ENCODE measurements around the gene OGFOD1. TPM values are rescaled to one million over a fixed set of nuclear protein-coding genes. Genes with fewer than 3 reads are reported as not detected.

Gene OGFOD1
- total and polyA plus RNA-seq, 2 experiments from 2014 or later: 74.5 to 76.3 TPM

DNA sequence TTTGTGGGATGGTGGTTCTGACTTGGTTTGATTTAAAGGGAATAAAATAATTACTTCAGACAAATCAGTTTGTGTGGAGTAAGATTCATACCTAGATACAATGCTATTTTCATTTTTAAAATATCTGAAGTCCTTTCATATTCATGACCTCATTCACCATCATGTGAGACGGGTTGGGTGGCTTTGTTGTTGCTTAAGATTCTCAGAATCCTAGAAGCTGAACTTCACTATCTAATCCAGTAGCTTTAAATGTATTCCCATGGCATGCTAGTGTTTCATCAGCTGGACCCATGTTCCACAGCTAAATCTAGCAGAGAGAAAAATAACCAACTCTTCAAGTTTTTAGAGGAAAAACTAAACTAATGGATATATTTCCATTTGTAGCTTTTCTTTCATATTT is 23.3 kb upstream of the OGFOD1 start:
- Histone ChIP-seq H3F3A (replicated peaks; ENCODE audit: low read depth) (peaks cover 7% of the 10 kb centered on the region), H3K4me2 (no peak overlapping the region), H3K36me3 (ENCODE audit: insufficient read depth) (peaks cover 16% of the 10 kb centered on the region; the same call in 1 of the 2 replicates), H4K20me1 (replicated peaks; ENCODE audit: insufficient read depth) (peaks cover 17% of the 10 kb centered on the region; the same call in 1 of the 2 replicates), H3K4me3 (no peak overlapping the region), H3K9me2 (ENCODE audit: insufficient read depth) (no peaks in the 10 kb centered on the region), H2AFZ (no peak overlapping the region), H3K27ac (ENCODE audit: low read depth) (no peak overlapping the region), H3K27me3 (ENCODE audit: insufficient read depth) (peaks cover 12% of the 10 kb centered on the region), H3K79me2 (replicated peaks; ENCODE audit: insufficient read depth) (peaks cover 12% of the 10 kb centered on the region), H3K4me1 (ENCODE audit: insufficient read depth) (peaks cover 12% of the 10 kb centered on the region)
- Mint-ChIP-seq H3K27me3 (ENCODE audit: insufficient read depth, low read depth, poor library complexity) (peaks cover 7% of the 10 kb centered on the region), H3K36me3 (ENCODE audit: low read depth) (peaks cover 20% of the 10 kb centered on the region; the same call in 2 of the 3 replicates), H3K4me1 (peaks cover 15% of the 10 kb centered on the region; the same call in 2 of the 3 replicates), H3K9me3 (no peaks in the 10 kb centered on the region), H3K4me3 (no peak overlapping the region), H3K27ac (no peak overlapping the region)
- DNase-seq (ENCODE audit: low spot score) (no peak), ATAC-seq (no peak)
- no peak for TF ChIP-seq ZNF331 (CRISPR knock-in tag; IDR thresholded peaks at IDR 0.05; ENCODE audit: low read depth)
- no peak for TF ChIP-seq EZH2phosphoT487 (IDR thresholded peaks at IDR 0.05; ENCODE audit: unreplicated experiment)
- no peak for TF ChIP-seq CREB1 (CRISPR knock-in tag; IDR thresholded peaks at IDR 0.05; ENCODE audit: low read depth)

DNA sequence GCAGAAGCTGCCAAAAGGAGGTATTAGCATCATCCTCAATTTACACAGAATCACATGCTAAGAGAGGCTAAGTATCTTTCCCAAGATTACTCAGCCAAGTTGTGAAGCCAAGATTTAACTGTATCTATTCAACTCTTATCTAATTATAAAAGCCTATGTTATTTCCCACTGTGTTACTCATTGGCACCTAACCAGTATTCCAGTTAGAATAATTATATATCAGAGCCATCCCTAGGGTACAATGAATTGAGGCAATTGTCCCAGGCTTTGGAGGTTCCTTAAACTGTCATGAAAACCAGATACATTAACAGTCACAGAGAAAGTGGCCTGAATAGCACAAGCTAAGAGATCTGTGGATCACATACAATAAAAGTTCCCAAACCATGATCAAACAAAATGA is 15.1 kb upstream of the OGFOD1 start:
- peaks cover 51% of the 10 kb centered on the region for H3K36me3 ChIP-seq (ENCODE audit: insufficient read depth)
- ATAC-seq (no peak), DNase-seq (ENCODE audit: low spot score) (no peak)
- Mint-ChIP-seq H3K36me3 (ENCODE audit: low read depth) (peaks cover 66% of the 10 kb centered on the region), H3K27ac (no peak overlapping the region), H3K4me1 (no peaks in the 10 kb centered on the region), H3K9me3 (no peaks in the 10 kb centered on the region), H3K27me3 (ENCODE audit: insufficient read depth, low read depth, poor library complexity) (no peaks in the 10 kb centered on the region), H3K4me3 (no peak overlapping the region)
- H3K4me3 ChIP-seq: no peak overlapping the region
- no peaks in the 10 kb centered on the region for H3K9me2 ChIP-seq (ENCODE audit: insufficient read depth)
- no peak overlapping the region for H3K4me2 ChIP-seq
- no peaks in the 10 kb centered on the region for H3K27me3 ChIP-seq (ENCODE audit: insufficient read depth)
- peaks cover 20% of the 10 kb centered on the region for H4K20me1 ChIP-seq (replicated peaks; ENCODE audit: insufficient read depth)
- TF ChIP-seq ZNF331 (CRISPR knock-in tag; IDR thresholded peaks at IDR 0.05; ENCODE audit: low read depth) (no peak), EZH2phosphoT487 (IDR thresholded peaks at IDR 0.05; ENCODE audit: unreplicated experiment) (no peak)
- TF ChIP-seq, protein P1, sequence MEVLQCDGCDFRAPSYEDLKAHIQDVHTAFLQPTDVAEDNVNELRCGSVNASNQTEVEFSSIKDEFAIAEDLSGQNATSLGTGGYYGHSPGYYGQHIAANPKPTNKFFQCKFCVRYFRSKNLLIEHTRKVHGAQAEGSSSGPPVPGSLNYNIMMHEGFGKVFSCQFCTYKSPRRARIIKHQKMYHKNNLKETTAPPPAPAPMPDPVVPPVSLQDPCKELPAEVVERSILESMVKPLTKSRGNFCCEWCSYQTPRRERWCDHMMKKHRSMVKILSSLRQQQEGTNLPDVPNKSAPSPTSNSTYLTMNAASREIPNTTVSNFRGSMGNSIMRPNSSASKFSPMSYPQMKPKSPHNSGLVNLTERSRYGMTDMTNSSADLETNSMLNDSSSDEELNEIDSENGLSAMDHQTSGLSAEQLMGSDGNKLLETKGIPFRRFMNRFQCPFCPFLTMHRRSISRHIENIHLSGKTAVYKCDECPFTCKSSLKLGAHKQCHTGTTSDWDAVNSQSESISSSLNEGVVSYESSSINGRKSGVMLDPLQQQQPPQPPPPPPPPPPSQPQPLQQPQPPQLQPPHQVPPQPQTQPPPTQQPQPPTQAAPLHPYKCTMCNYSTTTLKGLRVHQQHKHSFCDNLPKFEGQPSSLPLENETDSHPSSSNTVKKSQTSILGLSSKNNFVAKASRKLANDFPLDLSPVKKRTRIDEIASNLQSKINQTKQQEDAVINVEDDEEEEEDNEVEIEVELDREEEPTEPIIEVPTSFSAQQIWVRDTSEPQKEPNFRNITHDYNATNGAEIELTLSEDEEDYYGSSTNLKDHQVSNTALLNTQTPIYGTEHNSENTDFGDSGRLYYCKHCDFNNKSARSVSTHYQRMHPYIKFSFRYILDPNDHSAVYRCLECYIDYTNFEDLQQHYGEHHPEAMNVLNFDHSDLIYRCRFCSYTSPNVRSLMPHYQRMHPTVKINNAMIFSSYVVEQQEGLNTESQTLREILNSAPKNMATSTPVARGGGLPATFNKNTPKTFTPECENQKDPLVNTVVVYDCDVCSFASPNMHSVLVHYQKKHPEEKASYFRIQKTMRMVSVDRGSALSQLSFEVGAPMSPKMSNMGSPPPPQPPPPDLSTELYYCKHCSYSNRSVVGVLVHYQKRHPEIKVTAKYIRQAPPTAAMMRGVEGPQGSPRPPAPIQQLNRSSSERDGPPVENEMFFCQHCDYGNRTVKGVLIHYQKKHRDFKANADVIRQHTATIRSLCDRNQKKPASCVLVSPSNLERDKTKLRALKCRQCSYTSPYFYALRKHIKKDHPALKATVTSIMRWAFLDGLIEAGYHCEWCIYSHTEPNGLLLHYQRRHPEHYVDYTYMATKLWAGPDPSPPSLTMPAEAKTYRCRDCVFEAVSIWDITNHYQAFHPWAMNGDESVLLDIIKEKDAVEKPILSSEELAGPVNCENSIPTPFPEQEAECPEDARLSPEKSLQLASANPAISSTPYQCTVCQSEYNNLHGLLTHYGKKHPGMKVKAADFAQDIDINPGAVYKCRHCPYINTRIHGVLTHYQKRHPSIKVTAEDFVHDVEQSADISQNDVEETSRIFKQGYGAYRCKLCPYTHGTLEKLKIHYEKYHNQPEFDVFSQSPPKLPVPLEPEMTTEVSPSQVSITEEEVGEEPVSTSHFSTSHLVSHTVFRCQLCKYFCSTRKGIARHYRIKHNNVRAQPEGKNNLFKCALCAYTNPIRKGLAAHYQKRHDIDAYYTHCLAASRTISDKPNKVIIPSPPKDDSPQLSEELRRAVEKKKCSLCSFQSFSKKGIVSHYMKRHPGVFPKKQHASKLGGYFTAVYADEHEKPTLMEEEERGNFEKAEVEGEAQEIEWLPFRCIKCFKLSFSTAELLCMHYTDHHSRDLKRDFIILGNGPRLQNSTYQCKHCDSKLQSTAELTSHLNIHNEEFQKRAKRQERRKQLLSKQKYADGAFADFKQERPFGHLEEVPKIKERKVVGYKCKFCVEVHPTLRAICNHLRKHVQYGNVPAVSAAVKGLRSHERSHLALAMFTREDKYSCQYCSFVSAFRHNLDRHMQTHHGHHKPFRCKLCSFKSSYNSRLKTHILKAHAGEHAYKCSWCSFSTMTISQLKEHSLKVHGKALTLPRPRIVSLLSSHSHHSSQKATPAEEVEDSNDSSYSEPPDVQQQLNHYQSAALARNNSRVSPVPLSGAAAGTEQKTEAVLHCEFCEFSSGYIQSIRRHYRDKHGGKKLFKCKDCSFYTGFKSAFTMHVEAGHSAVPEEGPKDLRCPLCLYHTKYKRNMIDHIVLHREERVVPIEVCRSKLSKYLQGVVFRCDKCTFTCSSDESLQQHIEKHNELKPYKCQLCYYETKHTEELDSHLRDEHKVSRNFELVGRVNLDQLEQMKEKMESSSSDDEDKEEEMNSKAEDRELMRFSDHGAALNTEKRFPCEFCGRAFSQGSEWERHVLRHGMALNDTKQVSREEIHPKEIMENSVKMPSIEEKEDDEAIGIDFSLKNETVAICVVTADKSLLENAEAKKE (CRISPR knock-in tag; IDR thresholded peaks at IDR 0.05): no peak
- TF ChIP-seq, protein P2, sequence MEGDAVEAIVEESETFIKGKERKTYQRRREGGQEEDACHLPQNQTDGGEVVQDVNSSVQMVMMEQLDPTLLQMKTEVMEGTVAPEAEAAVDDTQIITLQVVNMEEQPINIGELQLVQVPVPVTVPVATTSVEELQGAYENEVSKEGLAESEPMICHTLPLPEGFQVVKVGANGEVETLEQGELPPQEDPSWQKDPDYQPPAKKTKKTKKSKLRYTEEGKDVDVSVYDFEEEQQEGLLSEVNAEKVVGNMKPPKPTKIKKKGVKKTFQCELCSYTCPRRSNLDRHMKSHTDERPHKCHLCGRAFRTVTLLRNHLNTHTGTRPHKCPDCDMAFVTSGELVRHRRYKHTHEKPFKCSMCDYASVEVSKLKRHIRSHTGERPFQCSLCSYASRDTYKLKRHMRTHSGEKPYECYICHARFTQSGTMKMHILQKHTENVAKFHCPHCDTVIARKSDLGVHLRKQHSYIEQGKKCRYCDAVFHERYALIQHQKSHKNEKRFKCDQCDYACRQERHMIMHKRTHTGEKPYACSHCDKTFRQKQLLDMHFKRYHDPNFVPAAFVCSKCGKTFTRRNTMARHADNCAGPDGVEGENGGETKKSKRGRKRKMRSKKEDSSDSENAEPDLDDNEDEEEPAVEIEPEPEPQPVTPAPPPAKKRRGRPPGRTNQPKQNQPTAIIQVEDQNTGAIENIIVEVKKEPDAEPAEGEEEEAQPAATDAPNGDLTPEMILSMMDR (conservative IDR thresholded peaks at IDR 0.05; ENCODE audit: low read depth in 2 of 2): no peak
- H3K79me2 ChIP-seq (replicated peaks; ENCODE audit: insufficient read depth): peaks cover 22% of the 10 kb centered on the region
- H2AFZ ChIP-seq: no peak overlapping the region
- H3F3A ChIP-seq (replicated peaks; ENCODE audit: low read depth): no peaks in the 10 kb centered on the region
- H3K27ac ChIP-seq (ENCODE audit: low read depth): no peak overlapping the region
- H3K4me1 ChIP-seq (ENCODE audit: insufficient read depth): no peaks in the 10 kb centered on the region
